ENCODE results near the gene LPP. TPM values are rescaled to one million over a fixed set of nuclear protein-coding genes. Genes with fewer than 3 reads are reported as not detected.

Gene LPP
- total and polyA plus RNA-seq, 8 donors: 8.0 to 885 (median 305) TPM

GRCh38 chr3:188776447-188776846 lies 622.5 kb downstream of the LPP start:
- H3K36me3 ChIP-seq: no peaks in the 10 kb centered on the region
- TF ChIP-seq, protein P1, sequence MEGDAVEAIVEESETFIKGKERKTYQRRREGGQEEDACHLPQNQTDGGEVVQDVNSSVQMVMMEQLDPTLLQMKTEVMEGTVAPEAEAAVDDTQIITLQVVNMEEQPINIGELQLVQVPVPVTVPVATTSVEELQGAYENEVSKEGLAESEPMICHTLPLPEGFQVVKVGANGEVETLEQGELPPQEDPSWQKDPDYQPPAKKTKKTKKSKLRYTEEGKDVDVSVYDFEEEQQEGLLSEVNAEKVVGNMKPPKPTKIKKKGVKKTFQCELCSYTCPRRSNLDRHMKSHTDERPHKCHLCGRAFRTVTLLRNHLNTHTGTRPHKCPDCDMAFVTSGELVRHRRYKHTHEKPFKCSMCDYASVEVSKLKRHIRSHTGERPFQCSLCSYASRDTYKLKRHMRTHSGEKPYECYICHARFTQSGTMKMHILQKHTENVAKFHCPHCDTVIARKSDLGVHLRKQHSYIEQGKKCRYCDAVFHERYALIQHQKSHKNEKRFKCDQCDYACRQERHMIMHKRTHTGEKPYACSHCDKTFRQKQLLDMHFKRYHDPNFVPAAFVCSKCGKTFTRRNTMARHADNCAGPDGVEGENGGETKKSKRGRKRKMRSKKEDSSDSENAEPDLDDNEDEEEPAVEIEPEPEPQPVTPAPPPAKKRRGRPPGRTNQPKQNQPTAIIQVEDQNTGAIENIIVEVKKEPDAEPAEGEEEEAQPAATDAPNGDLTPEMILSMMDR (IDR thresholded peaks at IDR 0.05): no peak
- no peak for TF ChIP-seq EP300 (IDR thresholded peaks at IDR 0.05)
- TF ChIP-seq POLR2AphosphoS5 (IDR thresholded peaks at IDR 0.05): no peak
- no peak for TF ChIP-seq POLR2A (IDR thresholded peaks at IDR 0.05)
- H3K4me1 ChIP-seq: peaks cover 0 to 52% (median 28%) of the 10 kb centered on the region in 4 donors
- DNase-seq: no peak
- intact Hi-C loops (cut with DNase I; ENCODE audit: low total_unique reads): no loop called here
- no peak overlapping the region for H3K27ac ChIP-seq
- WGBS, 5 donors: 66 to 87% (median 73%) methylated on average over 1 of the region's 1 CpG
- no peaks in the 10 kb centered on the region for H3K9me3 ChIP-seq
- no peaks in the 10 kb centered on the region for H3K27me3 ChIP-seq
- H3K4me3 ChIP-seq: no peak overlapping the region

DNA sequence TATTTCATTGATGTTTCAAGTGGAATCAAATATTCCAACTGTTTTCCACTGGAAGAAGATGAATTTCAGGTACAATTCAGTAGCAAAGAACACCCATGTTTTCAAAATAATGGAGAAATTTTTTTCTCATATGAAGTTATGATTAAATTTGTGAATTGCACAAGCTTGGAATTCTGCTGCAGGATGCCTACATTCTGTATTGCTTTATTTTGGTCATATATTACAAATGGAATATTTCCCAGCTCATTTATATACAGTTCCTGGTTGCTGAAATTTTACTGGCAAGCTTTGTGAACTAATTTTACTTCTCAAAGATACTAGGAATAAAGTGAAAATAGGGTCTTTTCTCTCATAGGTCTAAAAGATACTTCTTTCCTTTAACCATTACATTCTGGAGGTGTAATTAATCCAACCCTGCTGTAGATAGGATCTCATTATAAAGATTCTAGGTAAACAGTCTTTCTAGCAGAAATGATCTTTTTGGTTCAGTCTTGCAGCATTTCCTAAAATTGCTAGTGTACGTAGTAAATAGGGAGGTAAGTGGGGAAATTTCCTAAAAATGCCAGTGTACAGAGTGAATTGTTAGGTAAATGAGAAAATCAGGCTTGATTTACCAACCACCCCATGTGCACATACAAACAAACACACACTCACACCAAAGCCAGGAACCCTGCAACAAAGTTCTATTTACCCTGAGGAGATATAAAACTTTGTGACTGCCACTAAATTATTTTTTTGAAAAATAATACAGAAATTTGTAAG lies 624.3 kb downstream of the LPP start:
- 89 to 94% (median 90%) methylated on average over 1 of the region's 1 CpG for WGBS, 5 donors
- Histone ChIP-seq H3K9me3 (no peaks in the 10 kb centered on the region), H3K36me3 (no peaks in the 10 kb centered on the region), H3K27ac (no peak overlapping the region), H3K27me3 (no peaks in the 10 kb centered on the region), H3K4me1 (peaks cover 0 to 43% (median 18%) of the 10 kb centered on the region in 4 donors), H3K4me3 (no peak overlapping the region)
- intact Hi-C loops (cut with DNase I; ENCODE audit: low total_unique reads): no loop called here
- TF ChIP-seq EP300 (IDR thresholded peaks at IDR 0.05) (no peak), POLR2A (IDR thresholded peaks at IDR 0.05) (no peak), POLR2AphosphoS5 (IDR thresholded peaks at IDR 0.05) (no peak)
- TF ChIP-seq, protein P1 (IDR thresholded peaks at IDR 0.05): no peak
- no peak for DNase-seq

- WGBS, 5 donors: 77 to 92% (median 88%) methylated on average over 8 of the region's 8 CpGs
- intact Hi-C loops (cut with DNase I; ENCODE audit: low total_unique reads): no loop called here
- no peaks in the 10 kb centered on the region for H3K36me3 ChIP-seq
- peak in 1 of 2 donors; percentile 17 for DNase-seq
- peak overlapping the region in 4 of 5 donors; percentile 63 to 78 (median 72) for H3K27ac ChIP-seq
- H3K4me1 ChIP-seq: peaks cover 0 to 39% (median 17%) of the 10 kb centered on the region in 4 donors
- TF ChIP-seq, protein P1 (IDR thresholded peaks at IDR 0.05): no peak
- no peak for TF ChIP-seq POLR2A (IDR thresholded peaks at IDR 0.05)
- no peak for TF ChIP-seq EP300 (IDR thresholded peaks at IDR 0.05)
- no peak for TF ChIP-seq POLR2AphosphoS5 (IDR thresholded peaks at IDR 0.05)
- H3K27me3 ChIP-seq: no peaks in the 10 kb centered on the region
- no peaks in the 10 kb centered on the region for H3K9me3 ChIP-seq
- H3K4me3 ChIP-seq: no peak overlapping the region
These were observed 625.5 kb downstream of the LPP start for GRCh38 chr3:188779281-188779980.

DNA sequence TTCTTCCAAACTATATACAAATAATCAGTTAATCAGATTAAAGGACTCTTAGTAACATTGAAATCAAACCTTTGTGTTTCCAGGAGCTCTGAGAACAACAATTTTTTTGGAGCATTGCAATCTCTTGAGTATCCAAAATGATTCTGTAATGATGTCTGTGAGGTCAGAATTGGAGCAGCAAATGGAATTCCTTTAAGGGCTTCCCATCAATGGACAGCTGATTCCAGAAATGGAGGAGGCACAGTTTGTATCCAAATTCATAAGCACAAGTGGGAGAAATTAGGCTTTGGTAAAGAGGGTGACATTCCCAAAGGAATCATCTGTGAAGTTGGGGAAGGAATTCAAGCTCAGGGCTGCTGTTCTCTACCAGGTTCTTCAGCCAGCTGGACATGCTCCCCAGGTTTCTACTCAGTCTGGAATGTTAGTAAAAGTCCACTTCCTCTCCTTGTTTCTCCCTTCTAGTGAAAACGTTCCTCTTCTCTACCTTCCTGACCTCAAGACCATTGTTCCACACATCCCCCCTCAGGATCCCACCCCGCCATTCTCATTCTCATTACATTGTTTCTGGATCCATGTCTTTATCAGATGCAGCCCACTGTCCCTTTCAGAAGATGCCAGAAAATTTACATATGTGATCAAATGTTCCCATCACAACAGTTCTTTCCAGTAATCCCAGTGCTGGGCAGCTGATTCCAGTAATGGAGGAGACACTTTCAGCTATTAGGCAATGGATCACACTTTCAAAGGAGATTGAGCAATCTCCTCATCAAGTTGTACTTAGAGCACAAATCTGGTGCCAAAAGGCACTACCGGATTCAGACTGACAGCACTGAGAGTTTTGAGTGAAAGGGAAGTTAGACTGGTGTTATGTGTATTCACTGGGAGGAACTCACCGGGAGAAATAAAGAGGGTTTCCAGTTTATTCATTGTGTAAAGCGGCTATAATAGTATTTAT lies 626.5 kb downstream of the LPP start:
- Histone ChIP-seq H3K4me1 (peaks cover 0 to 39% (median 15%) of the 10 kb centered on the region in 4 donors), H3K27me3 (no peaks in the 10 kb centered on the region), H3K4me3 (no peak overlapping the region), H3K36me3 (no peaks in the 10 kb centered on the region), H3K27ac (peak overlapping the region; percentile 1 to 78 (median 71)), H3K9me3 (no peaks in the 10 kb centered on the region)
- TF ChIP-seq, protein P1 (IDR thresholded peaks at IDR 0.05): no peak
- peak; percentile 80 for TF ChIP-seq EP300 (IDR thresholded peaks at IDR 0.05)
- no peak for TF ChIP-seq POLR2A (IDR thresholded peaks at IDR 0.05)
- TF ChIP-seq POLR2AphosphoS5 (IDR thresholded peaks at IDR 0.05): peak; percentile 65 to 90 (median 78)
- intact Hi-C loops (cut with DNase I; ENCODE audit: low total_unique reads): no loop called here
- WGBS, 5 donors: 71 to 87% (median 78%) methylated on average over 5 of the region's 5 CpGs
- no peak for DNase-seq

Data from stomach (tissue), 9 donors.